Activated T-cell treated with anti-CD3 and anti-CD28 coated beads, Interleukin-2, amount 50 U/mL, for 72 hours (primary cell): Measurements from ENCODE around the gene ZDHHC14. TPM values are rescaled to one million over a fixed set of nuclear protein-coding genes. Genes with fewer than 3 reads are reported as not detected.

Experiments used
- ATAC-seq, 2 donors: fragments of 150-1000 bp; cut with Tn5 transposase; replicated peaks in 1 of 2; 2 replicates each; pipeline ENCODE4 v1.10.0; 2021; ENCODE audit warnings: moderate library complexity in 2 of 2, mild to moderate bottlenecking in 1 of 2
- DNase-seq, 2 donors: peaks; one replicate each; pipeline ENCODE4 v3.0.0; 2021 to 2022; ENCODE audit warnings: mixed read lengths in 1 of 2
- H3K27ac Mint-ChIP-seq: one replicate; pipeline ENCODE4 v1.8.0; 2022; ENCODE audit warnings: mild to moderate bottlenecking, moderate library complexity, mixed read lengths
- H3K27me3 Mint-ChIP-seq: one replicate; pipeline ENCODE4 v1.8.0; 2022; ENCODE audit warnings: low read depth, mixed read lengths
- H3K36me3 Mint-ChIP-seq, 2 donors: one replicate each; pipeline ENCODE4 v1.8.0; 2022; ENCODE audit warnings: mixed read lengths in 2 of 2, mild to moderate bottlenecking in 1 of 2; ENCODE audit not compliant: insufficient read depth in 2 of 2
- H3K4me1 Mint-ChIP-seq: one replicate; pipeline ENCODE4 v1.8.0; 2022; ENCODE audit warnings: low read depth, mixed read lengths
- H3K4me3 Mint-ChIP-seq, 2 donors: one replicate each; pipeline ENCODE4 v1.8.0; 2022; ENCODE audit warnings: mild to moderate bottlenecking in 2 of 2, mixed read lengths in 2 of 2, moderate library complexity in 2 of 2
- H3K9me3 Mint-ChIP-seq, 2 donors: one replicate each; pipeline ENCODE4 v1.8.0; 2022; ENCODE audit warnings: mixed read lengths in 2 of 2
- total RNA-seq, 2 donors: library from RNA; stranded (reverse); gene quantifications; one replicate each; pipeline ENCODE4 v1.2.3, GENCODE V29; 2022

Gene ZDHHC14
- total RNA-seq, 2 donors from 2014 or later = 10.3 to 15.4 TPM

- H3K4me3 Mint-ChIP-seq = peak overlapping the region in 1 of 2 donors; percentile 42
- DNase-seq (peak in 1 of 2 donors; percentile 34), ATAC-seq (peak; percentile 70 to 71)
- peaks cover 70% of the 10 kb centered on the region for H3K27me3 Mint-ChIP-seq
- H3K27ac Mint-ChIP-seq = no peak overlapping the region
- peaks cover 24% of the 10 kb centered on the region for H3K4me1 Mint-ChIP-seq
- no peaks in the 10 kb centered on the region for H3K36me3 Mint-ChIP-seq
- no peaks in the 10 kb centered on the region for H3K9me3 Mint-ChIP-seq
Observed at GRCh38 chr6:157368359-157369049, 12.5 kb upstream of the ZDHHC14 start.

GRCh38 chr6:157370755-157371154 lies 10.2 kb upstream of the ZDHHC14 start:
- DNase-seq = no peak
- Mint-ChIP-seq H3K9me3 (no peaks in the 10 kb centered on the region), H3K27ac (no peak overlapping the region), H3K4me3 (no peak overlapping the region), H3K27me3 (peaks cover 59% of the 10 kb centered on the region), H3K36me3 (no peaks in the 10 kb centered on the region), H3K4me1 (peaks cover 24% of the 10 kb centered on the region)
- no peak for ATAC-seq

GRCh38 chr6:157372501-157373280 lies 8.3 kb upstream of the ZDHHC14 start:
- Mint-ChIP-seq H3K27me3 (peaks cover 40% of the 10 kb centered on the region), H3K9me3 (no peaks in the 10 kb centered on the region), H3K4me3 (no peak overlapping the region)

GRCh38 chr6:157374889-157375443 lies 6.0 kb upstream of the ZDHHC14 start:
- Mint-ChIP-seq H3K27ac (no peak overlapping the region), H3K9me3 (no peaks in the 10 kb centered on the region), H3K4me1 (peaks cover 20% of the 10 kb centered on the region), H3K36me3 (no peaks in the 10 kb centered on the region), H3K4me3 (no peak overlapping the region), H3K27me3 (peaks cover 26% of the 10 kb centered on the region)
- no peak for DNase-seq
- ATAC-seq = no peak

More at GRCh38 chr6:157372501-157373280, 8.3 kb upstream of the ZDHHC14 start:
- no peaks in the 10 kb centered on the region for H3K36me3 Mint-ChIP-seq
- DNase-seq (no peak), ATAC-seq (no peak)
- H3K4me1 Mint-ChIP-seq = peaks cover 37% of the 10 kb centered on the region
- no peak overlapping the region for H3K27ac Mint-ChIP-seq

GRCh38 chr6:157376241-157376640 lies 4.7 kb upstream of the ZDHHC14 start:
- H3K4me3 Mint-ChIP-seq = no peak overlapping the region
- peaks cover 20% of the 10 kb centered on the region for H3K27me3 Mint-ChIP-seq
- ATAC-seq = no peak
- peak in 1 of 2 donors; percentile 9 for DNase-seq
- H3K36me3 Mint-ChIP-seq = no peaks in the 10 kb centered on the region
- H3K4me1 Mint-ChIP-seq = peaks cover 18% of the 10 kb centered on the region
- H3K9me3 Mint-ChIP-seq = no peaks in the 10 kb centered on the region
- H3K27ac Mint-ChIP-seq = no peak overlapping the region

- no peak overlapping the region for H3K27ac Mint-ChIP-seq
- peaks cover 18% of the 10 kb centered on the region for H3K4me1 Mint-ChIP-seq
- no peaks in the 10 kb centered on the region for H3K9me3 Mint-ChIP-seq
- ATAC-seq (no peak), DNase-seq (no peak)
- H3K36me3 Mint-ChIP-seq = no peaks in the 10 kb centered on the region
- H3K27me3 Mint-ChIP-seq = peaks cover 14% of the 10 kb centered on the region
- no peak overlapping the region for H3K4me3 Mint-ChIP-seq
Observed at GRCh38 chr6:157376706-157377230, 4.2 kb upstream of the ZDHHC14 start.

- no peak overlapping the region for H3K27ac Mint-ChIP-seq
- H3K36me3 Mint-ChIP-seq = peaks cover 2 to 11% of the 10 kb centered on the region in 2 donors
- H3K9me3 Mint-ChIP-seq = no peaks in the 10 kb centered on the region
- peak; percentile 90 to 91 for DNase-seq
- peaks cover 12% of the 10 kb centered on the region for H3K27me3 Mint-ChIP-seq
- H3K4me3 Mint-ChIP-seq = peak overlapping the region; percentile 71 to 77
- peaks cover 41% of the 10 kb centered on the region for H3K4me1 Mint-ChIP-seq
- peak; percentile 79 to 81 for ATAC-seq
Observed at GRCh38 chr6:157379656-157380457, 1.1 kb upstream of the ZDHHC14 start.

- ATAC-seq = peak; percentile 6 to 16
- H3K4me1 Mint-ChIP-seq = peaks cover 47% of the 10 kb centered on the region
- peaks cover 3 to 11% of the 10 kb centered on the region in 2 donors for H3K36me3 Mint-ChIP-seq
Observed at GRCh38 chr6:157380458-157380778, 572 bp upstream of the ZDHHC14 start.

GRCh38 chr6:157381631-157382621 lies 936 bp downstream of the ZDHHC14 start:
- peaks cover 12% of the 10 kb centered on the region for H3K27me3 Mint-ChIP-seq
- H3K36me3 Mint-ChIP-seq = peaks cover 5 to 11% of the 10 kb centered on the region in 2 donors
- peaks cover 41% of the 10 kb centered on the region for H3K4me1 Mint-ChIP-seq
- peak overlapping the region; percentile 68 for H3K27ac Mint-ChIP-seq
- ATAC-seq (peak; percentile 25 to 27), DNase-seq (peak; percentile 71 to 72)
- no peaks in the 10 kb centered on the region for H3K9me3 Mint-ChIP-seq
- H3K4me3 Mint-ChIP-seq = peak overlapping the region; percentile 87 to 89

More at GRCh38 chr6:157380458-157380778, 572 bp upstream of the ZDHHC14 start:
- peak in 1 of 2 donors; percentile 49 for DNase-seq
- no peak overlapping the region for H3K27ac Mint-ChIP-seq
- peak overlapping the region; percentile 71 to 77 for H3K4me3 Mint-ChIP-seq
- H3K9me3 Mint-ChIP-seq = no peaks in the 10 kb centered on the region
- H3K27me3 Mint-ChIP-seq = peaks cover 12% of the 10 kb centered on the region

- peak overlapping the region; percentile 87 to 89 for H3K4me3 Mint-ChIP-seq
- no peak for DNase-seq
- peaks cover 40% of the 10 kb centered on the region for H3K4me1 Mint-ChIP-seq
- H3K36me3 Mint-ChIP-seq = peaks cover 5 to 11% of the 10 kb centered on the region in 2 donors
- H3K9me3 Mint-ChIP-seq = no peaks in the 10 kb centered on the region
- no peak for ATAC-seq
- peak overlapping the region; percentile 20 for H3K27ac Mint-ChIP-seq
- peaks cover 12% of the 10 kb centered on the region for H3K27me3 Mint-ChIP-seq
Observed at GRCh38 chr6:157382821-157383220, 1.8 kb downstream of the ZDHHC14 start.

- Mint-ChIP-seq H3K4me1 (peaks cover 40% of the 10 kb centered on the region), H3K27me3 (peaks cover 12% of the 10 kb centered on the region), H3K4me3 (peak overlapping the region; percentile 87 to 89), H3K9me3 (no peaks in the 10 kb centered on the region), H3K27ac (no peak overlapping the region), H3K36me3 (peaks cover 5 to 11% of the 10 kb centered on the region in 2 donors)
- DNase-seq = no peak
- ATAC-seq = no peak
Observed at GRCh38 chr6:157383471-157383870, 2.5 kb downstream of the ZDHHC14 start.
